Astrocyte of the spinal cord (primary cell): ENCODE data around the gene PTPRR.

Experiments
- DNase-seq: peaks from one replicate; pipeline ENCODE4 v3.0.0; 2011; ENCODE audit warnings: low read depth, low spot score
- H3K4me3 ChIP-seq: 2 replicates; pipeline ENCODE4 v1.5.1; 2011; ENCODE audit warnings: low read depth, mild to moderate bottlenecking, low read length, moderate library complexity
- in situ Hi-C: cut with HindIII; loops from 2 replicates; pipeline ENCODE4 v1.10.0; 2017; ENCODE audit warnings: low sequenced_read_pairs
- TF ChIP-seq, protein P1 (sequence below): IDR thresholded peaks from 2 replicates; pipeline ENCODE4 v1.5.1; 2012; ENCODE audit warnings: low read depth, mild to moderate bottlenecking, low read length, inconsistent platforms

Gene PTPRR

DNA sequence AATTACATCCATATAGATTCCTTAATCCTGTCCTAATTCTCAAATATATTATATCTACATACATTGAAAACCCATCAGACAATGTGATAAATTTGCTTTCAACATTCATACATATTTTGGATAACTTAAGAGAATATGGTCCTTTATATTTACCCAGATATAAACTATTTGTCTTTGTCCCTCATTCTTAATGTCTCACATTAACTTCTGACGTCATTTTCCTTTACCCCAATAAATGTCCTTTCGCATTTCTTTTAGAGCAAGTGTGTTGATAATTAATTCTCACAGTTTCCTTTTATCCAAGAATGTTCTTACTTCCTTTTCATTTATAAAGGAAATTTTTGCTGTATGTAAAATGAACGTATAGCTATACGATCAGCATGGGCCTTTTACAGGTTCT lies 12.6 kb upstream of the PTPRR start:
- in situ Hi-C loops = no loop called here
- no peak for DNase-seq
- H3K4me3 ChIP-seq = no peak overlapping the region
- TF ChIP-seq, protein P1, sequence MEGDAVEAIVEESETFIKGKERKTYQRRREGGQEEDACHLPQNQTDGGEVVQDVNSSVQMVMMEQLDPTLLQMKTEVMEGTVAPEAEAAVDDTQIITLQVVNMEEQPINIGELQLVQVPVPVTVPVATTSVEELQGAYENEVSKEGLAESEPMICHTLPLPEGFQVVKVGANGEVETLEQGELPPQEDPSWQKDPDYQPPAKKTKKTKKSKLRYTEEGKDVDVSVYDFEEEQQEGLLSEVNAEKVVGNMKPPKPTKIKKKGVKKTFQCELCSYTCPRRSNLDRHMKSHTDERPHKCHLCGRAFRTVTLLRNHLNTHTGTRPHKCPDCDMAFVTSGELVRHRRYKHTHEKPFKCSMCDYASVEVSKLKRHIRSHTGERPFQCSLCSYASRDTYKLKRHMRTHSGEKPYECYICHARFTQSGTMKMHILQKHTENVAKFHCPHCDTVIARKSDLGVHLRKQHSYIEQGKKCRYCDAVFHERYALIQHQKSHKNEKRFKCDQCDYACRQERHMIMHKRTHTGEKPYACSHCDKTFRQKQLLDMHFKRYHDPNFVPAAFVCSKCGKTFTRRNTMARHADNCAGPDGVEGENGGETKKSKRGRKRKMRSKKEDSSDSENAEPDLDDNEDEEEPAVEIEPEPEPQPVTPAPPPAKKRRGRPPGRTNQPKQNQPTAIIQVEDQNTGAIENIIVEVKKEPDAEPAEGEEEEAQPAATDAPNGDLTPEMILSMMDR = no peak

DNA sequence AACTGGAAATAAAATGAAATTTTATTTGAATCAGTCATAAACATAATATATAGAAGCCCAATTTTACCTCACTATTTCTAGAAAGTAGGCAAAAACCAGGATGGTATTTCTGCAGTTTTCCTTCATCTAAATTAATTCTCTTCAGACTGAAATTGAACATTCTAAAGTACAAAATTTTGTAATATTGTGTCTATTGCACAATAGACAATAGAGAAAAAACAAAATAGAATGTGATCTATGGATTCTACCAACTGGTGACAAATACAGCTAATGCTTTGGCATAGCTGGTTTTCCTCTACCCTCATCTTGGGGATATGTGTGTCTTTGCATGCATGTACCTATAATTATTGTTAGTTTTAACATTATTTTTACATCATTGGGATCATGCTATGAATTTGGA lies 8.5 kb upstream of the PTPRR start:
- no peak for DNase-seq
- H3K4me3 ChIP-seq = no peak overlapping the region
- in situ Hi-C loops = no loop called here
- TF ChIP-seq, protein P1 = no peak

DNA sequence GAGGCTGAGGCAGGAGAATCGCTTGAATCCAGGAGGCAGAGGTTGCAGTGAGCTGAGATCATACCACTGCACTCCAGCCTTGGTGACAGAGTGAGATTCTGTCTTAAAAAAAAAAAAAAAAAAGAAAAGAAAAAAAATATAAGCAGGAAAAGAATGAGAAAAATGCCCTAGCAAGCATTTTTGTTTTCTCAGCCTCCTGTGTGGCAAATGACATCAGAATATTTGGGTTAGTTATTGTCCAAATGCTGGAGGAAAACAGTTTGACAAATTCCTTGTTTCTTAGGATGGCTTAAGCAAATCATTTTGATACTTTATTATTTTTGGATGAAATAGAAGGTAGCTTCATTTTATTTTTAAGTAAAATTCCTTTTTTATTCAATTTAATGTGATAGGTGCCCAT lies 7.5 kb upstream of the PTPRR start:
- TF ChIP-seq, protein P1 = no peak
- DNase-seq = no peak

DNA sequence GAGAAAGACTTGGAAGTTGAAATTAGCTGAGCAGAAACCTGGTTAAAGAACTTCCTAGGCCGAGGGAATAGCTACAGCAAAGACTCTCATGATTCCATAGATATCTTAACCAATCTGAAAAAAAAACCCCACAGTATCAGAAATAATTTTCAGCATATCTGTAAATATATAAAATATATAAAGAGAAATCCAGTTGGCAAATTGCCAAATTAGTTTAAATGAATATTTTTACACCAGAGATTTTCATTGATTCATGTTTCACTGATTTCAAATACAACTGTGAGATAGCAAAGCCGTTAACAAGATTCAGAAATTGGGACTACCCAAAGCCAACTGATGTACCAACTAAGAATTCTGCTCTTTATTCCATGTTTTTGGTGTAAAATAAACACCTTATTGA lies 6.8 kb upstream of the PTPRR start:
- in situ Hi-C loops = no loop called here
- TF ChIP-seq, protein P1 = no peak
- no peak overlapping the region for H3K4me3 ChIP-seq
- no peak for DNase-seq

More for the DNA sequence above, 7.5 kb upstream of the PTPRR start:
- no peak overlapping the region for H3K4me3 ChIP-seq
- in situ Hi-C loops = no loop called here

DNA sequence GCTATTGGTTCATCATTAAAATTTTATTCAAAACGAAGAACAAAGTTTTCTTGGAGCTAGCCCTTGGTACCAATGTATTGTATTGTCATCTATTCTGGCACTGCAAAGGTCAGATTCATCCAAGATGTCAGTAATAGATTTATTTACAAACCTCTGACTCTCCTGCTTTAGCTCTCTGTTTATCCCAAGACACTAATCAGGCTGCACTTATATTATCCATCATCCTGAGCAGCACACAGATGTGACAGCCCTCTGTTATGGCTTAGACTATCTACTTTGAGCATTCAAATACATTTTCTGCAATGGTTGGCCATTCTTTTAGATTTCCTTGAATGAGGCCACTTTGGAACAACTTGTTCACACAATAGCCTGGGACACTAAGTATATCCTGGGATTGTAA lies 5.0 kb upstream of the PTPRR start:
- H3K4me3 ChIP-seq = no peak overlapping the region
- DNase-seq = no peak
- TF ChIP-seq, protein P1 = no peak
- in situ Hi-C loops = no loop called here

DNA sequence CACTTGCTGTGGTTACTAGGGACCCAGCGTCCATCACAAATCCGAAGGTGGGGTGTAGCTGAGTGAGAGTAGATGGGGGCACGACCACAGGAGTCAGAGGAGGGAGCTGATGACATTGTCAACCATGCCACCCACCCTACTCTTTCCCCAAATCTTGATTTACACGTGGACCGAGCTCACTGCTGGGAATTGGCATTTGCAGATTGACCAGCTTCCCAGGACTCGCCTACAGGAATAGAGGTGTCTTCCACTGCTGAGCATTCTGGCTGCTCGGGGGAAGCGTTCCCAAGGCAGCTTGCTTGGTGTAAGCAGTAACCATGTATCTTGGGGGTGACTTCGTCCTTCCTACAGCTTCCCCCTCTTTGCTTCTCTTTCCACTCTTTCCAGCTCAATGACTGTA lies 353 bp upstream of the PTPRR start:
- no peak for DNase-seq
- in situ Hi-C loops = no loop called here
- TF ChIP-seq, protein P1 = no peak

DNA sequence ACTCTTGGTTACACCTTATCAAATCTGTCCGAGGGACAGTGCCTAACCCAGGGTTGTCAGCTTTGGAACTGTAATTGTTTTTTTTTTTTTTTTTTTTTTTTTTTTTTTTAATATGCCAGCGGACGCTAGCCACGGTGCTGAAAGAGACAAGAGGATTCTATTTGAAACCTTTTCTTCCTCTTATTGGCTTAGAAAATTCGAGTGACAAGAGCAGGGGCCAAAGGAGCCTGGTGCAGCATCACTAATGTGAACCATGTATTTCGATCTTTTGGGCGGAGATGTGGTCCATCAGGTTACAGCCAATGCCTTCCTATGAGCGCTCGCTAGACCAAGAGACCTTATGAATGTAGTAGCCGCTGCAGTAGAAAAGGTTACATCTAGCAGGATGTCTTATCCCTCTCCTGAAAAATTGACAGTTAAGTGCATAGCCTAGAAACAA lies 922 bp downstream of the PTPRR start:
- no peak overlapping the region for H3K4me3 ChIP-seq
- TF ChIP-seq, protein P1 = no peak
- DNase-seq = peak; percentile 2
- in situ Hi-C loops = no loop called here

More for the DNA sequence above, 353 bp upstream of the PTPRR start:
- H3K4me3 ChIP-seq = no peak overlapping the region
